22Rv1 (cell line): Measurements from ENCODE around the gene CDC34.

Source experiments
- ZFX ChIP-seq: fragments of 450-650 bp; IDR thresholded peaks from 2 replicates; pipeline ENCODE4 v1.6.1; 2017; ENCODE audit warnings: antibody characterized with exemption, borderline replicate concordance
- TF ChIP-seq, protein P1 (sequence below): fragments of 450-650 bp; IDR thresholded peaks from 2 replicates; pipeline ENCODE4 v1.5.1; 2017; ENCODE audit warnings: mild to moderate bottlenecking

GRCh38 chr19:589693-590395 is 58.3 kb downstream of the CDC34 start, which contains the start of gene HCN2:
- TF ChIP-seq, protein P1, sequence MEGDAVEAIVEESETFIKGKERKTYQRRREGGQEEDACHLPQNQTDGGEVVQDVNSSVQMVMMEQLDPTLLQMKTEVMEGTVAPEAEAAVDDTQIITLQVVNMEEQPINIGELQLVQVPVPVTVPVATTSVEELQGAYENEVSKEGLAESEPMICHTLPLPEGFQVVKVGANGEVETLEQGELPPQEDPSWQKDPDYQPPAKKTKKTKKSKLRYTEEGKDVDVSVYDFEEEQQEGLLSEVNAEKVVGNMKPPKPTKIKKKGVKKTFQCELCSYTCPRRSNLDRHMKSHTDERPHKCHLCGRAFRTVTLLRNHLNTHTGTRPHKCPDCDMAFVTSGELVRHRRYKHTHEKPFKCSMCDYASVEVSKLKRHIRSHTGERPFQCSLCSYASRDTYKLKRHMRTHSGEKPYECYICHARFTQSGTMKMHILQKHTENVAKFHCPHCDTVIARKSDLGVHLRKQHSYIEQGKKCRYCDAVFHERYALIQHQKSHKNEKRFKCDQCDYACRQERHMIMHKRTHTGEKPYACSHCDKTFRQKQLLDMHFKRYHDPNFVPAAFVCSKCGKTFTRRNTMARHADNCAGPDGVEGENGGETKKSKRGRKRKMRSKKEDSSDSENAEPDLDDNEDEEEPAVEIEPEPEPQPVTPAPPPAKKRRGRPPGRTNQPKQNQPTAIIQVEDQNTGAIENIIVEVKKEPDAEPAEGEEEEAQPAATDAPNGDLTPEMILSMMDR = no peak
- no peak for TF ChIP-seq ZFX
